Glutamatergic neuron (in vitro differentiated cells): ENCODE data around the gene LRP1B. TPM values are rescaled to one million over a fixed set of nuclear protein-coding genes. Genes with fewer than 3 reads are reported as not detected.

ENCODE experiments used
- DNase-seq: peaks from one replicate; pipeline ENCODE4 v3.0.0; 2022
- H3K27ac Mint-ChIP-seq: one replicate; pipeline ENCODE4 v1.8.0; 2020; ENCODE audit warnings: mild to moderate bottlenecking, mixed read lengths, inconsistent platforms; ENCODE audit not compliant: unreplicated experiment
- H3K27me3 Mint-ChIP-seq: one replicate; pipeline ENCODE4 v1.8.0; 2020; ENCODE audit warnings: mild to moderate bottlenecking, moderate library complexity, mixed read lengths, inconsistent platforms; ENCODE audit not compliant: unreplicated experiment
- H3K36me3 Mint-ChIP-seq: one replicate; pipeline ENCODE4 v1.8.0; 2020; ENCODE audit warnings: mild to moderate bottlenecking, mixed read lengths, inconsistent platforms; ENCODE audit not compliant: unreplicated experiment
- H3K4me1 Mint-ChIP-seq: one replicate; pipeline ENCODE4 v1.8.0; 2020; ENCODE audit warnings: mild to moderate bottlenecking, low read depth, mixed read lengths, inconsistent platforms; ENCODE audit not compliant: unreplicated experiment
- H3K4me3 Mint-ChIP-seq: one replicate; pipeline ENCODE4 v1.8.0; 2020; ENCODE audit warnings: mild to moderate bottlenecking, mixed read lengths, inconsistent platforms; ENCODE audit not compliant: unreplicated experiment
- H3K9me3 Mint-ChIP-seq: one replicate; pipeline ENCODE4 v1.8.0; 2020; ENCODE audit warnings: mild to moderate bottlenecking, moderate library complexity, mixed read lengths, inconsistent platforms; ENCODE audit not compliant: unreplicated experiment
- CTCF ChIP-seq: fragments of 200-600 bp; sonication (generic); IDR thresholded peaks from one replicate; pipeline ENCODE4 v1.5.0; 2021; ENCODE audit not compliant: partially characterized antibody, unreplicated experiment
- total RNA-seq: library from RNA; stranded (reverse); fragmentation: NEBNext Ultra II Directional; extraction: Animal tissue kit (Norgen Biotek cat#: 25700); gene quantifications from one replicate; pipeline ENCODE4 v1.2.1, GENCODE V29; 2021; ENCODE audit not compliant: unreplicated experiment

Gene LRP1B
- total RNA-seq, 1 donor from 2014 or later: 28.7 TPM

- no peak for TF ChIP-seq CTCF
- Mint-ChIP-seq H3K9me3 (no peaks in the 10 kb centered on the region), H3K4me3 (no peak overlapping the region), H3K4me1 (no peaks in the 10 kb centered on the region), H3K36me3 (no peaks in the 10 kb centered on the region), H3K27me3 (no peaks in the 10 kb centered on the region), H3K27ac (no peak overlapping the region)
- no peak for DNase-seq
Observed at GRCh38 chr2:141037361-141037760, 1093.5 kb downstream of the LRP1B start.

- no peaks in the 10 kb centered on the region for H3K36me3 Mint-ChIP-seq
- no peak overlapping the region for H3K27ac Mint-ChIP-seq
- H3K4me3 Mint-ChIP-seq: no peak overlapping the region
- no peak for TF ChIP-seq CTCF
- DNase-seq: no peak
- H3K27me3 Mint-ChIP-seq: no peaks in the 10 kb centered on the region
- H3K9me3 Mint-ChIP-seq: no peaks in the 10 kb centered on the region
- H3K4me1 Mint-ChIP-seq: no peaks in the 10 kb centered on the region
Observed at GRCh38 chr2:141035846-141036420, 1094.9 kb downstream of the LRP1B start.

- no peak for TF ChIP-seq CTCF
- DNase-seq: peak; percentile 20
- Mint-ChIP-seq H3K9me3 (peaks cover 1% of the 10 kb centered on the region), H3K27ac (no peak overlapping the region), H3K4me1 (no peaks in the 10 kb centered on the region), H3K4me3 (no peak overlapping the region), H3K27me3 (no peaks in the 10 kb centered on the region), H3K36me3 (peaks cover 5% of the 10 kb centered on the region)
Observed at GRCh38 chr2:141029428-141030078, 1101.3 kb downstream of the LRP1B start.

- H3K9me3 Mint-ChIP-seq: peaks cover 1% of the 10 kb centered on the region
- no peaks in the 10 kb centered on the region for H3K27me3 Mint-ChIP-seq
- no peak overlapping the region for H3K4me3 Mint-ChIP-seq
- no peak for DNase-seq
- peaks cover 2% of the 10 kb centered on the region for H3K4me1 Mint-ChIP-seq
- H3K27ac Mint-ChIP-seq: no peak overlapping the region
- H3K36me3 Mint-ChIP-seq: peaks cover 5% of the 10 kb centered on the region
- no peak for TF ChIP-seq CTCF
Observed at GRCh38 chr2:141027221-141027620, 1103.6 kb downstream of the LRP1B start.

DNA sequence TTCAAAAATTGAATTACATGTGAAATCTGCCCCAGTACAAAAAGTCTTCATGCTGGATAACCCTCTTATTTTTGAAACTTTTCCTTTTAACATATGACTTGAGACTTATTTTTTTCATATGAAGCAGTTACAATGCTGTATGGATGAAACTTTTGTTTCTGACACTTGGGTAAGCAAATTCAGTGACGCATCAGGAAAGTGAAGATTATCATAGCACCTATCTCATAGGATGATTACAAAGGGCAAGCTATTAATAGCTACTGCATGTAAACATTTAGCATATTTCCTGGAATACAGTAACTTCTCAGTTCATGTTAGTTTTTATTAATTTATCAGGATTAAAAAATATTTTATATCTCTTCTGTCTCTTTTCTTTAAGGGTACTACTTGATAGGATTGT is 1109.2 kb downstream of the LRP1B start:
- Mint-ChIP-seq H3K36me3 (peaks cover 5% of the 10 kb centered on the region), H3K9me3 (peaks cover 1% of the 10 kb centered on the region), H3K4me3 (no peak overlapping the region), H3K4me1 (peaks cover 2% of the 10 kb centered on the region), H3K27ac (no peak overlapping the region), H3K27me3 (no peaks in the 10 kb centered on the region)
- no peak for TF ChIP-seq CTCF
- no peak for DNase-seq
